ENCODE measurements around the gene POLR3A. TPM values are rescaled to one million over a fixed set of nuclear protein-coding genes. Genes with fewer than 3 reads are reported as not detected.

Gene POLR3A
- total RNA-seq, 1 experiment from 2014 or later = 97.2 TPM

- peaks cover under 1% of the 10 kb centered on the region; the same call in 1 of the 2 replicates for H4K20me1 ChIP-seq (ENCODE audit: low read length)
- ATAC-seq = no peak
- H2AFZ ChIP-seq (ENCODE audit: low read length) = no peak overlapping the region
- no peak for DNase-seq
- no peak overlapping the region for H3K27ac ChIP-seq (ENCODE audit: low read length)
- H3K4me2 ChIP-seq (ENCODE audit: low read length) = no peak overlapping the region
- H3K4me3 ChIP-seq (ENCODE audit: low read length) = no peak overlapping the region
- ChIA-PET POLR2A (ENCODE audit: unreplicated experiment) (no interaction called here), CTCF (no interaction called here)
- no peaks in the 10 kb centered on the region; the same call in 1 of the 2 replicates for H3K4me1 ChIP-seq (ENCODE audit: insufficient read depth, low read length)
- intact Hi-C loops (cut with micrococcal nuclease) = no loop called here
- no TSS peak for BruUV-seq (replicated peaks)
- H3K27me3 ChIP-seq (ENCODE audit: low read length) = no peaks in the 10 kb centered on the region
- no peaks in the 10 kb centered on the region for H3K9me2 ChIP-seq (replicated peaks; ENCODE audit: low read length)
- no peak overlapping the region for H3K9ac ChIP-seq (ENCODE audit: low read length)
- H3K36me3 ChIP-seq (ENCODE audit: low read depth, low read length) = peaks cover 75% of the 10 kb centered on the region
- no peaks in the 10 kb centered on the region for H3K9me3 ChIP-seq (ENCODE audit: low read length)
- TF ChIP-seq EZH2phosphoT487 (IDR thresholded peaks at IDR 0.05; ENCODE audit: borderline replicate concordance, low read length) (no peak), CTCF (conservative IDR thresholded peaks at IDR 0.05; ENCODE audit: low read depth, low read length) (no peak), EZH2 (IDR thresholded peaks at IDR 0.05; ENCODE audit: low read length, unreplicated experiment) (no peak)
- no peaks in the 10 kb centered on the region for H3K79me2 ChIP-seq (ENCODE audit: low read length)
- H3F3A ChIP-seq (ENCODE audit: low read length, unreplicated experiment) = peaks cover 3% of the 10 kb centered on the region
Measured at GRCh38 chr10:77977934-77978333, 51.4 kb downstream of the POLR3A start.

- CTCF ChIA-PET = no interaction called here
- no peaks in the 10 kb centered on the region for H3K9me2 ChIP-seq (replicated peaks; ENCODE audit: low read length)
- POLR2A ChIA-PET (ENCODE audit: unreplicated experiment) = no interaction called here
- no peak overlapping the region for H3K27ac ChIP-seq (ENCODE audit: low read length)
- BruUV-seq (replicated peaks) = no TSS peak
- DNase-seq = no peak
- no peak overlapping the region for H3K9ac ChIP-seq (ENCODE audit: low read length)
- H3K4me1 ChIP-seq (ENCODE audit: insufficient read depth, low read length) = no peaks in the 10 kb centered on the region
- ATAC-seq = no peak
- no peaks in the 10 kb centered on the region for H3K27me3 ChIP-seq (ENCODE audit: low read length)
- H4K20me1 ChIP-seq (ENCODE audit: low read length) = no peaks in the 10 kb centered on the region
- intact Hi-C loops (cut with micrococcal nuclease) = no loop called here
- H3K4me3 ChIP-seq (ENCODE audit: low read length) = no peak overlapping the region
- H2AFZ ChIP-seq (ENCODE audit: low read length) = no peak overlapping the region
- TF ChIP-seq EZH2phosphoT487 (IDR thresholded peaks at IDR 0.05; ENCODE audit: borderline replicate concordance, low read length) = no peak
- no peak for TF ChIP-seq CTCF (conservative IDR thresholded peaks at IDR 0.05; ENCODE audit: low read depth, low read length)
- TF ChIP-seq EZH2 (IDR thresholded peaks at IDR 0.05; ENCODE audit: low read length, unreplicated experiment) = no peak
- no peaks in the 10 kb centered on the region for H3K9me3 ChIP-seq (ENCODE audit: low read length)
- no peaks in the 10 kb centered on the region for H3K79me2 ChIP-seq (ENCODE audit: low read length)
- H3K36me3 ChIP-seq (ENCODE audit: low read depth, low read length) = peaks cover 66% of the 10 kb centered on the region
- peaks cover 4% of the 10 kb centered on the region for H3F3A ChIP-seq (ENCODE audit: low read length, unreplicated experiment)
- no peak overlapping the region for H3K4me2 ChIP-seq (ENCODE audit: low read length)
Measured at GRCh38 chr10:77977016-77977415, 52.3 kb downstream of the POLR3A start.

GRCh38 chr10:77975086-77975666 lies 54.1 kb downstream of the POLR3A start:
- H3K9me3 ChIP-seq (ENCODE audit: low read length) = no peaks in the 10 kb centered on the region
- BruUV-seq (replicated peaks) = no TSS peak
- H3K79me2 ChIP-seq (ENCODE audit: low read length) = no peaks in the 10 kb centered on the region
- ATAC-seq (no peak), DNase-seq (no peak)
- H3K27ac ChIP-seq (ENCODE audit: low read length) = no peak overlapping the region
- intact Hi-C loops (cut with micrococcal nuclease) = no loop called here
- H3K4me1 ChIP-seq (ENCODE audit: insufficient read depth, low read length) = peaks cover 14% of the 10 kb centered on the region
- no peaks in the 10 kb centered on the region for H4K20me1 ChIP-seq (ENCODE audit: low read length)
- POLR2A ChIA-PET (ENCODE audit: unreplicated experiment) = interaction anchor here (0.6 kb wide), 1 partner anchor 9 kb away, joined by 4 read pairs; no protein-coding TSS in a partner anchor
- no peak overlapping the region for H2AFZ ChIP-seq (ENCODE audit: low read length)
- no peak overlapping the region for H3K9ac ChIP-seq (ENCODE audit: low read length)
- peaks cover 51% of the 10 kb centered on the region for H3K36me3 ChIP-seq (ENCODE audit: low read depth, low read length)
- TF ChIP-seq CTCF (conservative IDR thresholded peaks at IDR 0.05; ENCODE audit: low read depth, low read length) = no peak
- TF ChIP-seq EZH2phosphoT487 (IDR thresholded peaks at IDR 0.05; ENCODE audit: borderline replicate concordance, low read length) = no peak
- TF ChIP-seq EZH2 (IDR thresholded peaks at IDR 0.05; ENCODE audit: low read length, unreplicated experiment) = no peak
- peaks cover 4% of the 10 kb centered on the region for H3F3A ChIP-seq (ENCODE audit: low read length, unreplicated experiment)
- CTCF ChIA-PET = interaction anchor here (0.5 to 1.7 kb wide), 7 partner anchors 9 to 130 kb away, joined by 3 to 17 read pairs (median 8); partner anchors contain the start of gene DLG5
- H3K4me2 ChIP-seq (ENCODE audit: low read length) = no peak overlapping the region
- no peaks in the 10 kb centered on the region for H3K27me3 ChIP-seq (ENCODE audit: low read length)
- H3K4me3 ChIP-seq (ENCODE audit: low read length) = no peak overlapping the region
- H3K9me2 ChIP-seq (replicated peaks; ENCODE audit: low read length) = no peaks in the 10 kb centered on the region

All from PC-3 (cell line).